Activated T-helper 1 cell treated with anti-CD3 and anti-CD28 coated beads, Interleukin-12 subunit alpha, Interleukin-12 subunit beta, Interleukin-2, Interleukin-4 antibody, amounts not matched to agents 30 ng/mL and 10 ng/mL and 1 ng/mL, durations not matched to agents 14 hours and 24 hours and 36 hours (primary cell): ENCODE measurements around the gene ZSCAN5B. TPM values are rescaled to one million over a fixed set of nuclear protein-coding genes. Genes with fewer than 3 reads are reported as not detected.
"Not testable (repeated sequence)": the region's sequence is repeated elsewhere in the genome, so short reads cannot be mapped to it uniquely, and the experiment has no call there.

Experiments used
- DNase-seq: peaks from one replicate; pipeline ENCODE4 v3.0.0; 2021; ENCODE audit warnings: low spot score
- H3K27ac Mint-ChIP-seq: one replicate; pipeline ENCODE4 v1.8.0; 2021; ENCODE audit warnings: mild to moderate bottlenecking, mixed read lengths
- H3K27me3 Mint-ChIP-seq: one replicate; pipeline ENCODE4 v1.8.0; 2022; ENCODE audit warnings: mild to moderate bottlenecking, moderate library complexity, mixed read lengths; ENCODE audit not compliant: insufficient read depth
- H3K36me3 Mint-ChIP-seq: one replicate; pipeline ENCODE4 v1.8.0; 2021; ENCODE audit warnings: low read depth, mixed read lengths
- H3K4me1 Mint-ChIP-seq: one replicate; pipeline ENCODE4 v1.8.0; 2021; ENCODE audit warnings: low read depth, mixed read lengths
- H3K4me3 Mint-ChIP-seq: one replicate; pipeline ENCODE4 v1.8.0; 2021; ENCODE audit warnings: mild to moderate bottlenecking, moderate library complexity, mixed read lengths
- H3K9me3 Mint-ChIP-seq: one replicate; pipeline ENCODE4 v1.8.0; 2021; ENCODE audit warnings: mixed read lengths
- intact Hi-C: fragments of 100-400 bp; cut with micrococcal nuclease; formaldehyde crosslinking; loops from one replicate; pipeline ENCODE4 v1.15.1; 2024
- total RNA-seq: library from RNA; stranded (reverse); gene quantifications from 2 replicates; pipeline ENCODE4 v1.2.3, GENCODE V29; 2022

The ZSCAN5B gene, protein sequence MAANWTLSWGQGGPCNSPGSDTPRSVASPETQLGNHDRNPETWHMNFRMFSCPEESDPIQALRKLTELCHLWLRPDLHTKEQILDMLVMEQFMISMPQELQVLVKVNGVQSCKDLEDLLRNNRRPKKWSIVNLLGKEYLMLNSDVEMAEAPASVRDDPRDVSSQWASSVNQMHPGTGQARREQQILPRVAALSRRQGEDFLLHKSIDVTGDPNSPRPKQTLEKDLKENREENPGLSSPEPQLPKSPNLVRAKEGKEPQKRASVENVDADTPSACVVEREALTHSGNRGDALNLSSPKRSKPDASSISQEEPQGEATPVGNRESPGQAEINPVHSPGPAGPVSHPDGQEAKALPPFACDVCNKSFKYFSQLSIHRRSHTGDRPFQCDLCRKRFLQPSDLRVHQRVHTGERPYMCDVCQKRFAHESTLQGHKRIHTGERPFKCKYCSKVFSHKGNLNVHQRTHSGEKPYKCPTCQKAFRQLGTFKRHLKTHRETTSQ
- not detected in 2 replicates for total RNA-seq

- H3K36me3 Mint-ChIP-seq, H3K27me3 Mint-ChIP-seq, H3K4me1 Mint-ChIP-seq, H3K9me3 Mint-ChIP-seq, DNase-seq, H3K27ac Mint-ChIP-seq, intact Hi-C loops, H3K4me3 Mint-ChIP-seq: not testable (repeated sequence)
Measured at GRCh38 chr19:56197646-56198045, at the start of gene ZSCAN5B. TSS of gene ZSCAN5B (minus strand) at chr19:56197783. CDS start at chr19:56193052, 4,731 bp downstream.

GRCh38 chr19:56245764-56246163 is 48.2 kb upstream of the ZSCAN5B start:
- H3K9me3 Mint-ChIP-seq, H3K27ac Mint-ChIP-seq, intact Hi-C loops: not testable (repeated sequence)

DNA sequence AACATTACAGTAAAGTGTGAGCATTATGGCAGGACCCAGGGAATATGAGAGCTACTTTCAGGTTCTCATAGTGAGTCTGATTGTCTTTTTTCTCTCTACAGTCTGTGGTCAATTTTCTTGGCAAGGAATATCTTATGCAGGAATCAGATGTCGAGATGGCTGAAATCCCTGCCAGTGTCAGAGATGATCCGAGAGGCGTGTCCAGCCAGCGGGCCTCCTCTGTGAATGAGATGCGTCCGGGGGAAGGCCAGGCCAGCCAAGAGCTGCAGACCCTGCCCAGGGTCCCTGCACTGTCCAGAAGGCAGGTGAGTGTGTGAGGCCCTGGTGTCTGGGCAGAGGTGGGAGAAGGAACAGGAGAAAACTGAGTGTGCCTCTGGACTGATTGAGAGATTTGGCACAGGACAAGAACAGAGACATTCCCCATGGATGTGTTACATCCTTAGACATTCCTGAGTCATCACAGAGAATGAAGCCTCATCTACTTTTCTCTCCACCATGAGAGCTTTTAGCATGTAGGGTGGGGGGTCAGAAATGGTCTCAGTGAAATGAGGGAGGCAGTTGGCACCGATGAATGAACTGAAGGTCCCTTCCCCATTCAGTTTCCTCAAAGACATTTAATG is 47.6 kb upstream of the ZSCAN5B start:
- Mint-ChIP-seq H3K4me1 (no peaks in the 10 kb centered on the region), H3K4me3 (no peak overlapping the region), H3K36me3 (no peaks in the 10 kb centered on the region), H3K27me3 (no peaks in the 10 kb centered on the region), H3K9me3 (no peaks in the 10 kb centered on the region), H3K27ac (no peak overlapping the region)
- intact Hi-C loops, result no loop called here
- DNase-seq, result no peak

More at GRCh38 chr19:56245764-56246163, 48.2 kb upstream of the ZSCAN5B start:
- H3K4me1 Mint-ChIP-seq, H3K36me3 Mint-ChIP-seq, DNase-seq, H3K4me3 Mint-ChIP-seq, H3K27me3 Mint-ChIP-seq: not testable (repeated sequence)

- Mint-ChIP-seq H3K4me1 (no peaks in the 10 kb centered on the region), H3K27me3 (no peaks in the 10 kb centered on the region), H3K9me3 (no peaks in the 10 kb centered on the region), H3K4me3 (no peak overlapping the region), H3K36me3 (no peaks in the 10 kb centered on the region), H3K27ac (no peak overlapping the region)
- no peak for DNase-seq
- intact Hi-C loops, result no loop called here
Measured at GRCh38 chr19:56223481-56223880, 25.9 kb upstream of the ZSCAN5B start.

GRCh38 chr19:56222901-56223300 is 25.3 kb upstream of the ZSCAN5B start:
- no peaks in the 10 kb centered on the region for H3K9me3 Mint-ChIP-seq
- no peak overlapping the region for H3K4me3 Mint-ChIP-seq
- no peak overlapping the region for H3K27ac Mint-ChIP-seq
- no peak for DNase-seq
- H3K36me3 Mint-ChIP-seq, result no peaks in the 10 kb centered on the region
- intact Hi-C loops, result no loop called here
- H3K27me3 Mint-ChIP-seq, result no peaks in the 10 kb centered on the region
- H3K4me1 Mint-ChIP-seq, result no peaks in the 10 kb centered on the region

DNA sequence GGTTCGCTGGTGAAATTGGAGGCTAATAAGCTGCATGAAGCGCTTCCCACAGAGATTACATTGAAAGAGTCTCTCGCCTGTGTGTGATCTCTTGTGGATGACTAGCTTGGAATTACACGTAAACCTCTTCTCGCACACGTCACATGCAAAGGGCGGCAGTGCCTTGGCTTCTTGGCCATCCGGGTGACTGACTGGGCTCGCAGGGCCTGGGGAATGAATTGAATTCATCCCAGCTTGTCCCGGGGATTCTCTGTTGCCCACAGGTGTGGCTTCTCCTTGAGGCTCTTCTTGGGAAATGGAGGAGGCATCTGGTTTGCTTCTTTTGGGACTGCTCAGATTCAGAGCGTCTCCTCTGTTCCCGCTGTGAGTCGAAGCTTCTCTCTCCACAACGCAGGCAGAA is 24.3 kb upstream of the ZSCAN5B start:
- intact Hi-C loops, result no loop called here
- H3K4me3 Mint-ChIP-seq, result no peak overlapping the region
- H3K9me3 Mint-ChIP-seq, result no peaks in the 10 kb centered on the region
- H3K4me1 Mint-ChIP-seq, result no peaks in the 10 kb centered on the region
- H3K27ac Mint-ChIP-seq, result no peak overlapping the region
- H3K27me3 Mint-ChIP-seq, result peaks cover 2% of the 10 kb centered on the region
- H3K36me3 Mint-ChIP-seq, result no peaks in the 10 kb centered on the region
- no peak for DNase-seq

- H3K4me1 Mint-ChIP-seq, H3K36me3 Mint-ChIP-seq, H3K27ac Mint-ChIP-seq, H3K4me3 Mint-ChIP-seq, H3K27me3 Mint-ChIP-seq, intact Hi-C loops, DNase-seq, H3K9me3 Mint-ChIP-seq: not testable (repeated sequence)
Measured at GRCh38 chr19:56221442-56221841, 23.9 kb upstream of the ZSCAN5B start.

DNA sequence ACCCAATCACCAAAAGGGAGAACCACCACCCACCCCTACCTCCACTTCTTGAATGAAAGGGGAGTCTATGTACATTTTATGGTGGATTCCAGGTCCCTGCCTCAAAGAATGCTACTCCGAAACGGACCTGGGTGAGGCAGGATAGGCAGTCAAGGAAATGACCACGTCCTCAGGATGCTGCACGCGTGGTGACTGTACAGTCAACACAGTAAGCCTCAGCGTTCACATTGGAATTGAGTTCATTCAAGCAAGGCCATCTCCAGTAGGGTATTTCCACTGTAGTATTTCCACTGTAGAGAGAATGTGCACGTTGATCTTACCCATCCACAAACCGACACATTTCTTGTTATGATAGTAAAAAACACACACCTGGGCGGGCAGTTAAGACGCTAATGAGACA is 21.4 kb upstream of the ZSCAN5B start:
- Mint-ChIP-seq H3K36me3 (no peaks in the 10 kb centered on the region), H3K4me1 (no peaks in the 10 kb centered on the region), H3K27ac (no peak overlapping the region), H3K4me3 (no peak overlapping the region), H3K9me3 (no peaks in the 10 kb centered on the region), H3K27me3 (peaks cover 4% of the 10 kb centered on the region)
- DNase-seq, result no peak
- intact Hi-C loops, result no loop called here

DNA sequence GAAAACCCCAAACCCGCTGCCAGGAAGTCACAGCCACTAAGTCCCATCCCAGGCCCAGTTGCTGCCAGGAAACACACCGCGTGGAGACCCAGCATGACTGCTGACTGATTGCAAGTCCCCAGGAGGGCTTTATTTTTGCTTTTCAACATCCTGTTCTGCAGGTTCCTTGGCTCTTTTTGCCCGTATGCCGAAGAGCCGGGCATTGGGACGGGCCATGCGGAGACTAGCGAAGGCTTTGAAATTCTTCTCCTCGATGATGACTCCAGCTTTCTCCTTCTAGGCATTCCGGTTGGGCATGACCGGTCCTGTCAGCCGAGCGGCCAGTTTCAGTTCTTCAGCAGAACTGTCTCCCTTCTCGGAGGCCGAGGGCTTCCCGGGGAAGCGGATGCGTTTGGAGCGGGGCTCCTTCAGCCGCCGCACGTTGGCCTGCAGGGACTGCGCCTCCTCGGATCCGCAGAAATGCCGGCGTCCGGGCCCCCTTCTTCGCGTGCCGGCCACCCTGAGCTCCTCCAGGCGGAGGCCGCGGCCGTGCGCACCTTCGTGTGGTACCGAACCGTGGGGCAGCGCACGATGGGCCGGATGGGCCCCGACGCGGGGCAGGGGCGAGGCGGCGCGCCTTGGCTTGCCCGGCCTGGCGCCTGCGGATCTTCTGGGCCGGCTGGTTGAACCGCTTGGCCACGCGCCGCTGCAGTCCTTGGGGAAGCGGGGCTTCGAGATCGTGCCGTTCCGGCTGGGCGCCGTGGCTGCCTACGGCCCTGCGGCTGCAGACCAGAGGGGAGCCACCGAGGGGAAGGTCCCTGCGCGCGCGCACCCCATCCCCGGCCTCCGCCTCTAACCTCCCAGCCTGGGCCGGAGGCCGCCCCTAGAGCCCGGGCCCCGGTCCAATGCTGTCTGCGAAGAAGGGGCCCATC is 19.7 kb upstream of the ZSCAN5B start:
- no peak overlapping the region for H3K27ac Mint-ChIP-seq
- H3K36me3 Mint-ChIP-seq, result no peaks in the 10 kb centered on the region
- H3K27me3 Mint-ChIP-seq, result peaks cover 4% of the 10 kb centered on the region
- H3K4me3 Mint-ChIP-seq, result no peak overlapping the region
- DNase-seq, result no peak
- intact Hi-C loops, result no loop called here
- H3K9me3 Mint-ChIP-seq, result no peaks in the 10 kb centered on the region
- no peaks in the 10 kb centered on the region for H3K4me1 Mint-ChIP-seq

- Mint-ChIP-seq H3K27ac (no peak overlapping the region), H3K4me1 (no peaks in the 10 kb centered on the region), H3K9me3 (no peaks in the 10 kb centered on the region), H3K27me3 (peaks cover under 1% of the 10 kb centered on the region), H3K36me3 (no peaks in the 10 kb centered on the region), H3K4me3 (no peak overlapping the region)
- DNase-seq, result no peak
- intact Hi-C loops, result no loop called here
Measured at GRCh38 chr19:56211718-56212117, 14.1 kb upstream of the ZSCAN5B start.

GRCh38 chr19:56210036-56210435 is 12.5 kb upstream of the ZSCAN5B start:
- intact Hi-C loops, H3K9me3 Mint-ChIP-seq, H3K36me3 Mint-ChIP-seq, DNase-seq, H3K4me3 Mint-ChIP-seq, H3K27me3 Mint-ChIP-seq, H3K4me1 Mint-ChIP-seq, H3K27ac Mint-ChIP-seq: not testable (repeated sequence)

DNA sequence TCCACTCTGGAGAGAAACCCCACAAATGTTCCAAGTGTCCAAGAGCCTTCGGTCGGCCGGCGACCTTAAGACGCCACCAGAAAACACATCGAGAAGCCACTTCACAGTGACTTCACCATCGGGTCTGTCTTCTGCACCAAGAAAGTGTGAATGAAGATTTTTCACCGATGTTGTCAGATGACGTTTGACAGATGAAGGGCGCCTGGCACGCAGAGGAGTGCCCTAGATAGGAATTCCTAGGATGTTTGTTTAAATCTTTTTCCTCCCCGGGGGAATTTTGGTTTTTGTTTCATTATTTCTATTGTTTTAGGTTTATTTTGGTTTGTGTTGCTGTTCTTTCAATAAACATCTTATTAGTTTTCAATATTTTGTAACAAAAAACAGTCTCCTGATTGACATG is 11.5 kb upstream of the ZSCAN5B start:
- intact Hi-C loops, result no loop called here
- H3K36me3 Mint-ChIP-seq, result no peaks in the 10 kb centered on the region
- no peaks in the 10 kb centered on the region for H3K27me3 Mint-ChIP-seq
- no peak overlapping the region for H3K27ac Mint-ChIP-seq
- H3K4me1 Mint-ChIP-seq, result no peaks in the 10 kb centered on the region
- no peak for DNase-seq
- no peaks in the 10 kb centered on the region for H3K9me3 Mint-ChIP-seq
- H3K4me3 Mint-ChIP-seq, result no peak overlapping the region

DNA sequence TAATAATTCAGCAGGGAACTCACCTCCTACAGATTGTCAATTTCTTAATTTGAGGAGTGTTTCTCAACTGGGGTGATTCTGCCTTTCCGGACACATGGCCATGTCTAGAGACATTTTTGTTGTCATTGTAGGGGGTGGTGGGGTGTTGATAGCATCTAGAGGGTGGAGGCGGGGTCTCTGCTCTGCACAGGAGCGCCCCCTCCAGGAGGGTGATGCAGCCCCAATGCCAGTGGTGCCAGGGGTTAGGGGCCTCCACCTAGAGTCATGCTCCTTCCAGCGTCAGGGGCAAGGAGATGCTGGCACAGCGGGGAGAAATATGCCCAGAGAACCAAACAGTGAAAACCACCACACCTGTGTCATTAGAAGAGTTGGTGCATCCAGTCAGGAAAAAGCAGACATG is 10.0 kb upstream of the ZSCAN5B start:
- H3K4me1 Mint-ChIP-seq, H3K9me3 Mint-ChIP-seq, H3K27ac Mint-ChIP-seq, DNase-seq, H3K4me3 Mint-ChIP-seq, intact Hi-C loops, H3K36me3 Mint-ChIP-seq, H3K27me3 Mint-ChIP-seq: not testable (repeated sequence)
